PC-3 (cell line): ENCODE measurements around the gene TRIM10.
A peak's percentile ranks its signal among the peaks of the same experiment; 100 is the strongest.

Source experiments
- EZH2 ChIP-seq: fragments of 300-600 bp; sonication (generic); IDR thresholded peaks from one replicate; pipeline ENCODE4 v1.6.1; 2017; ENCODE audit warnings: antibody characterized with exemption, mild to moderate bottlenecking, low read length; ENCODE audit not compliant: unreplicated experiment
- EZH2phosphoT487 ChIP-seq: fragments of 300-600 bp; sonication (generic); IDR thresholded peaks from 2 replicates; pipeline ENCODE4 v1.6.1; 2018; ENCODE audit warnings: mild to moderate bottlenecking, antibody characterized with exemption, low read length, borderline replicate concordance
- TF ChIP-seq, protein P1 (sequence below): fragments of 300-600 bp; sonication (generic); conservative IDR thresholded peaks from 2 replicates; pipeline ENCODE4 v1.5.1; 2017; ENCODE audit warnings: antibody characterized with exemption, low read depth, mild to moderate bottlenecking, low read length

DNA sequence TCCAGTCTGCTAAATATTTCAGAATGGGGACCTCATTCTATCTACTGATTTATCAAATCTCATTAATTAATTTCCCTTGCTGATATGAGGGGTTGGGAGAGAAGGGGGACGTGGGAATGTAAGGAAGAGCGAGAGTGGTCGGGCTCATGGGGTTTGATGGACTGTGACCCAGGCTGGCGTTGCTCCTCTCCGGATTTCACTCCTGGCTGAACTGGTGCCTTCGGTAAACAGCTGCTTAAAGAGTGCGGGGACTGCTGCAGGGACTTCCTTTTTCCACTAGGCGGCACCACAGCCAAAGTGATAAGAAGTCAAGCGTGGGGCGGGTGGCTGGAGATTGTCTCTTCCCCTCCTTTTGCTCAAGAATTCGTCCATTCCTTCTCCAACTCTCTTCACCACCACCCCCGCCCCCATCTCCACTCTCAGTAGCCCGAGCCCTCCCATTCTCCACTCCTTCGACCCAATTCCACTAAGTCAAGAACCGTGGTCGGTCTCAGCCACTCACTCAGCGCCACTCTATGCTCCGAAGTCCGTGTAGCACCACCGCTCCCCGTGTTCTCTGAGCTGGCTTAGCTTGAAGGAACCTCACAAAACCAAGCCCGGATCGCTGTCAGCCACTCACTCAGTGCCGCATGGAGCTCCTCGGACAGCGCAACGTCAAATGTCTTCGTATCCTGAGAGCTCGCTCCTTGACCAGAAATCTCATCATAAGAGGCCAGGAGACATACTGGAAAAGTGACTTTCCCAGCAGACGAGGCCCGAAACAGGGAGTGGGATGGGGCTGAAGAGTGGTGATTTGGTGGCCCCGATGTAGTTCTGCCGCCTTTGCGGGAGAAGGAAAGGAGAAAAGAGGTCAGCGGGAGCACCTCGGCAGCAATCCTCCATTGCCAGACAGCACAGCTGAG lies 57.8 kb downstream of the TRIM10 start:
- TF ChIP-seq, protein P1, sequence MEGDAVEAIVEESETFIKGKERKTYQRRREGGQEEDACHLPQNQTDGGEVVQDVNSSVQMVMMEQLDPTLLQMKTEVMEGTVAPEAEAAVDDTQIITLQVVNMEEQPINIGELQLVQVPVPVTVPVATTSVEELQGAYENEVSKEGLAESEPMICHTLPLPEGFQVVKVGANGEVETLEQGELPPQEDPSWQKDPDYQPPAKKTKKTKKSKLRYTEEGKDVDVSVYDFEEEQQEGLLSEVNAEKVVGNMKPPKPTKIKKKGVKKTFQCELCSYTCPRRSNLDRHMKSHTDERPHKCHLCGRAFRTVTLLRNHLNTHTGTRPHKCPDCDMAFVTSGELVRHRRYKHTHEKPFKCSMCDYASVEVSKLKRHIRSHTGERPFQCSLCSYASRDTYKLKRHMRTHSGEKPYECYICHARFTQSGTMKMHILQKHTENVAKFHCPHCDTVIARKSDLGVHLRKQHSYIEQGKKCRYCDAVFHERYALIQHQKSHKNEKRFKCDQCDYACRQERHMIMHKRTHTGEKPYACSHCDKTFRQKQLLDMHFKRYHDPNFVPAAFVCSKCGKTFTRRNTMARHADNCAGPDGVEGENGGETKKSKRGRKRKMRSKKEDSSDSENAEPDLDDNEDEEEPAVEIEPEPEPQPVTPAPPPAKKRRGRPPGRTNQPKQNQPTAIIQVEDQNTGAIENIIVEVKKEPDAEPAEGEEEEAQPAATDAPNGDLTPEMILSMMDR, result peak; percentile 87
- TF ChIP-seq EZH2 (no peak), EZH2phosphoT487 (no peak)
